HG02885 (cell line): ENCODE data around the gene RASSF8.

Experiments used
- ATAC-seq: cut with Tn5 transposase; IDR thresholded peaks from one replicate; pipeline ENCODE4 v1.9.1; 2021; ENCODE audit warnings: mild to moderate bottlenecking; ENCODE audit not compliant: unreplicated experiment, poor library complexity

The RASSF8 gene

GRCh38 chr12:26121323-26122060 lies 163.0 kb downstream of the RASSF8 start:
- ATAC-seq: no peak

DNA sequence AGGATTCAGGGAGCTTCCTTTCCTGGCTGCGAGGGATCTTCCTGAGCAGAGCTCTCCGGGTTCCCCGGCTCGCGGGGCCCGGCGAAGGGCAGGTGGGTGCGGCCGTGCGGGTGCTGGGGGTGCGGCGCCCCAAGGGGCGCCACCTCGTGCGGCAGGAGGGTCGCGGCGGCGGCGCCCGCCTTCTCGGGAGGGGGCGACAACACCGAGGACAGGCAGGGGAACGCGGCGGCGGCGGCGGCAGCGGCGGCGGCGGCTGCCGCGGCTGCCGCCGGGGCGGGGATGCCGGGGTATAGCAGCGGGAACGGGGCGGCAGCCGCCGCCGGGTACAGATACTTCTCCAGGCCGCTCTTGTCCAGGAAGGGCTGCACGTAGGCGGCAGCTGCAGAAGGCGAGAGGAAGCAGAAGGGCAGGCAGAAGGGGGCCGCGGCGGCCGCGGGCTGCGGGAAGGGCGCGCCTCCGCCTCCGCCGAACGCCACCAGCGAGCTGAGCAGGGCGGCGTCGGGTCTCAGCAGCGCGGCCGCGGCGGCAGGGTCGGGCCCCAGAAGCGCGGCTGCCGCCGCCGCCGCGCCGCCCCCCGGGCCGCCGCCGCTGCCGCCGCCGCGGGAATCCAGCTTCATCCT lies 163.7 kb downstream of the RASSF8 start:
- peak; percentile 37 for ATAC-seq

DNA sequence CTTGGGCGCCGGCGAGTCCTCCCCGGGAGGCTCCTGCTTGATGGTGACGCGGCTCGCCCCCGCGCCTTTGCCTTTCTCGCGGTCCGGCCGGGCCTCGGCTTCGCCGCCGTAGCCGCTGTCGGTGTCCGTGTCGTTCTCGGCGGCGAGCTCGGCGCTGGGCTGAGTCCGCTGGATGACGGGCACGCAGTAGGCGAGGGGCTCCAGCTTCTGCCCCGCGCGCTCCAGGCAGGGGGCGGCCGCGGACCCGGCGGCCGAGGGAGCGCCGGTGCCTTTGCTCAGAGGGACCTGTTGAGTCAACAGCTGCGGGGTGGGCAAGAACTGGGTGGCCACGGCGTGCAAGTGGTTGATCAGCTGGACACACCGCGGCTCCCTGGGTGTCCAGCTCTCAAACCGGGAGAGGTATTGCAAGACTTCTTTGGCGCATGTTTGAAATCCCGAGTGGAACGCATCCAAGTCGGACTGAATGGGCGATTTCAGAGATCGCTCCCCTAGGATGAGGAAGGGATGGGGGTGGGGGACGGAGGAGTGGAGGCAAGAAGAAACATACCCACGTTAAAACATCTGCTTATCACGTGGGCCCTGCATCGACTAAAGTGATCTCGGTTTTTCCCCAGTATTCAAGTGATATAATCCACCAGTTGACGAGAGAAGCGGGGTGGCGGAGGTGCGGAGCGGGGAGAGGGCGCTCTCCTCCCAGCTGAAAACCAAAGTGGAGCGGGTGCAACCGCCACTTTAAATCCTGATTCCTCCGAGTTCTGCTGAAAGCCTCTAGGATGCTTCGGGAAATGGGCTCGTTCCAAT lies 164.4 kb downstream of the RASSF8 start:
- ATAC-seq: peak; percentile 22

DNA sequence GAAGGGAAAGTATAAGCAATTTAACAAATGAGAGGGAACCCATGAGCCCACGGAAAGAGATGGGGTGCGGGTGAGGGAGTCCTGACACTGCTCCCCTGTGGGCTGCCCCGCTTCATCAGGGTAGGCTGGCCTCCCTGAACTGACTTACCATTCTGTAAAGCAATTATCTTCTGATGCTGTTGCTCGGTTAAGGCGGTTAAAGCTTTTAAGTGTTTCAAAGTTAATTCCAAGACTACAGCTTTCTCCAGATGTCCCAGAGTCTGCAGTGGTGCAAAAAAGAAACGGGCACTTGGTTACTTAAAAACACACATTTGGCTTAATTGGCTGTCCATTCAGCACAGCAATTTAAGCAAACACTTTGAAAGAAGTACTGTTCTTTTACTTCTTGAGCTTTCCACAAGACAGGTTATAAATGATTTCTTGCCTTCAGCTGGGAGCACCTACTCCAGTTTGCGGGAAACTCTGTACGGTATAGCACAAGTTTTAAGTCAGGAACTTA lies 165.0 kb downstream of the RASSF8 start:
- ATAC-seq: no peak

- no peak for ATAC-seq
Measured at GRCh38 chr12:26124446-26125399, 166.2 kb downstream of the RASSF8 start, which contains the start of gene BHLHE41. BHLHE41 (minus strand) TSS chr12:26125037; CDS start chr12:26124779, 258 bp downstream.

DNA sequence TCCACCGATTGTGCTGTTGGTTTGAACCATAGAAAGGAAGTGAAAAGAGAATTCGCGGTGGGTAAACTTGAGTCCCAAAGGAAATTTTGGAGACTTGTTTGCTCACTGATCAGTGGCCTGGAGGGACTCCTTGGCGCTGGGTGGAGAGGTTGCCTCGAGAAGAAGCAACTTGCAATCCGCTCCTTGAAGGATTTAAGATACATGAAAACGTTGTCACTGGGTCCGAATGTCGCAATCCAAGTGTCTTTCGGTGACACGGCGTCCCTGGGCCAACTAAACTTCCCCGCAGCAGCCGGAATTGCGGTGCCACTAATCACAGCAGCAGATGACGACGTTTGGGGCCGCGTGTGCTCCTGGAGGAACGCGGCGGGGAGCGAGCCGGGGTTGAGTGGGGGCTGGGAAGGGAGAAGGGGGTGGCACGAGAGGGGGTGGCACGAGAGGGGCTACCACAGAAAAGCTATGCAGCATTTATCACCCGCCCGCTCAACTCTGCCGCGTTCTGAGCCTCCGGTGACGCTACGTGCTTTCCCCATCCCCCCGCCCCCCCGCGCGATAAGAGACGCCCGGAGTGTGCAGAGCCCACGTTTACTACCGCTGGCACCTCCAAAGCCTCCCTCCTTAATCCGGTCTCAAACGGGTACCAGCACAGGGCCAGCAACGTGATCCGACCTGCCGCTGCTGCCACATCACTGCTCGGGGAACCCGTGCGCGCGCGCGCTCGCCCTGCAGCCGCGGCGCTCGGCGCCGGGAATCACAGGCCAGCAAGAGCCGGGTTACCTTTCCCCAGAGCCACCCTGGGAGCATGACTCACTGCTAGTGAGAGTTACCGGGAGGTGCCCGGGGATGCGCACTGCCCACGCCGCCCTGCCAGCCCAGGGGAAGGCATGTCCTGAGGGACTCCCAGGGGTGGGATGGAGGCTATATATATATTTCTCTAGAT lies 167.2 kb downstream of the RASSF8 start:
- peak; percentile 28 for ATAC-seq

GRCh38 chr12:26126340-26127284 lies 168.1 kb downstream of the RASSF8 start:
- peak; percentile 47 for ATAC-seq

- ATAC-seq: no peak
Measured at GRCh38 chr12:26127404-26127803, 168.9 kb downstream of the RASSF8 start.

DNA sequence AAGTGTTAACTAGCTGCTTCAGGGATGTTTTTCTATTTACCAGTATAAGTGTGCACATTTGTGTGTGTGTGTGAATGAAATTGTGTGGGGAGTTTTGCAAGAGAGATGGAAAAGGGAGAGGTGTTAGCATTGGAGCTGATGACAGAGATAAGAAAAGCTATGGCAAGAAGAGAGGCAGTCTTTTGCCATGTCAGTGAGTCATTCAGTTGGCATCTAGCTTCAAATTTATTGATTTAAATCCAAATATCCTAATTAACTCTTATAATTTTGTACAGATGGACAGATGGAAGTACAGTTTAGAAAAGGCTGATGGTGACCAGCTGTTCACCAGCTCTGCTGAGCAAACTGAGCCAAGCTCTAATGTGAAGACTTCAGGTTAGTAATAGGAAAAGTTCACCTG lies 169.7 kb downstream of the RASSF8 start:
- no peak for ATAC-seq
